HTR-8/SVneo (cell line): ENCODE data around the gene CEP164.
A peak's percentile ranks its signal among the peaks of the same experiment; 100 is the strongest.

Source experiments
- DNase-seq: peaks from one replicate; pipeline ENCODE4 v3.0.0; 2011; ENCODE audit warnings: low spot score, mixed read lengths; ENCODE audit not compliant: insufficient read length
- FAIRE-seq: peaks from 2 replicates; lab custom pipeline; 2011; peaks lifted over from hg19 to GRCh38; lab: Jason Lieb, UNC

CEP164 gene

GRCh38 chr11:117415358-117415896, 87.8 kb downstream of the CEP164 start:
- FAIRE-seq: no peak
- DNase-seq: no peak

GRCh38 chr11:117417342-117417741, 89.7 kb downstream of the CEP164 start:
- DNase-seq: no peak
- no peak for FAIRE-seq

- DNase-seq (no peak), FAIRE-seq (no peak)
Observed at GRCh38 chr11:117417856-117418255, 90.2 kb downstream of the CEP164 start.

- DNase-seq (no peak), FAIRE-seq (no peak)
Observed at GRCh38 chr11:117418737-117419481, 91.3 kb downstream of the CEP164 start.

GRCh38 chr11:117419482-117420142, 92.0 kb downstream of the CEP164 start:
- peak; percentile 23 for DNase-seq
- FAIRE-seq: no peak

GRCh38 chr11:117420143-117420485, 92.5 kb downstream of the CEP164 start:
- FAIRE-seq (no peak), DNase-seq (no peak)

- DNase-seq (no peak), FAIRE-seq (no peak)
Observed at GRCh38 chr11:117420598-117420997, 92.9 kb downstream of the CEP164 start.

- no peak for FAIRE-seq
- DNase-seq: no peak
Observed at GRCh38 chr11:117421041-117421440, 93.4 kb downstream of the CEP164 start.

GRCh38 chr11:117421476-117421875, 93.8 kb downstream of the CEP164 start:
- FAIRE-seq: peak; percentile 9
- no peak for DNase-seq

GRCh38 chr11:117423046-117423575, 95.5 kb downstream of the CEP164 start:
- FAIRE-seq (no peak), DNase-seq (no peak)

GRCh38 chr11:117424781-117425180, 97.1 kb downstream of the CEP164 start:
- FAIRE-seq (no peak), DNase-seq (no peak)

- no peak for DNase-seq
- no peak for FAIRE-seq
Observed at GRCh38 chr11:117425679-117426296, 98.1 kb downstream of the CEP164 start.

- FAIRE-seq: peak; percentile 80
- DNase-seq: peak; percentile 79
Observed at GRCh38 chr11:117426297-117426685, 98.6 kb downstream of the CEP164 start.

- FAIRE-seq (no peak), DNase-seq (no peak)
Observed at GRCh38 chr11:117426941-117427340, 99.3 kb downstream of the CEP164 start.

- FAIRE-seq (no peak), DNase-seq (no peak)
Observed at GRCh38 chr11:117427356-117427874, 99.8 kb downstream of the CEP164 start.

- no peak for FAIRE-seq
- DNase-seq: no peak
Observed at GRCh38 chr11:117428186-117428855, 100.7 kb downstream of the CEP164 start.

- DNase-seq (no peak), FAIRE-seq (no peak)
Observed at GRCh38 chr11:117428856-117429229, 101.2 kb downstream of the CEP164 start.

- FAIRE-seq: no peak
- DNase-seq: no peak
Observed at GRCh38 chr11:117430293-117430955, 102.8 kb downstream of the CEP164 start.

GRCh38 chr11:117431436-117431835, 103.8 kb downstream of the CEP164 start:
- FAIRE-seq (peak; percentile 33), DNase-seq (no peak)

- FAIRE-seq (no peak), DNase-seq (no peak)
Observed at GRCh38 chr11:117433717-117434116, 106.1 kb downstream of the CEP164 start.
